ENCODE measurements around the gene SLCO6A1.

The SLCO6A1 gene

GRCh38 chr5:102539996-102540728 is 41.4 kb upstream of the SLCO6A1 start:
- TF ChIP-seq EGR1 (IDR thresholded peaks at IDR 0.05) (no peak), NFIC (IDR thresholded peaks at IDR 0.05) (no peak), YY1 (IDR thresholded peaks at IDR 0.05; ENCODE audit: low read depth) (no peak)

- no peak for TF ChIP-seq RAD21 (IDR thresholded peaks at IDR 0.05; ENCODE audit: low read depth)
- TF ChIP-seq TEAD4 (IDR thresholded peaks at IDR 0.05), result no peak
- no peak for TF ChIP-seq ZBTB7A (IDR thresholded peaks at IDR 0.05; ENCODE audit: low read depth)
- TF ChIP-seq NFIC (IDR thresholded peaks at IDR 0.05), result no peak
- TF ChIP-seq MAX (IDR thresholded peaks at IDR 0.05), result no peak
- TF ChIP-seq TAF1 (IDR thresholded peaks at IDR 0.05; ENCODE audit: low read depth), result no peak
- TF ChIP-seq EGR1 (IDR thresholded peaks at IDR 0.05), result no peak
- no peak for TF ChIP-seq YY1 (IDR thresholded peaks at IDR 0.05; ENCODE audit: low read depth)
- no peak for TF ChIP-seq EP300 (IDR thresholded peaks at IDR 0.05; ENCODE audit: borderline replicate concordance)
Measured at GRCh38 chr5:102539562-102539961, 40.8 kb upstream of the SLCO6A1 start.

- TF ChIP-seq EP300 (IDR thresholded peaks at IDR 0.05; ENCODE audit: borderline replicate concordance), result no peak
- no peak for TF ChIP-seq USF1 (IDR thresholded peaks at IDR 0.05)
- TF ChIP-seq EGR1 (IDR thresholded peaks at IDR 0.05), result no peak
- no peak for TF ChIP-seq TAF1 (IDR thresholded peaks at IDR 0.05; ENCODE audit: low read depth)
- no peak for TF ChIP-seq MAX (IDR thresholded peaks at IDR 0.05)
- no peak for TF ChIP-seq YY1 (IDR thresholded peaks at IDR 0.05; ENCODE audit: low read depth)
- no peak for TF ChIP-seq RAD21 (IDR thresholded peaks at IDR 0.05; ENCODE audit: low read depth)
- TF ChIP-seq TEAD4 (IDR thresholded peaks at IDR 0.05), result no peak
- TF ChIP-seq FOXM1 (IDR thresholded peaks at IDR 0.05; ENCODE audit: borderline replicate concordance, low read depth), result no peak
- TF ChIP-seq REST (IDR thresholded peaks at IDR 0.05; ENCODE audit: low read depth), result no peak
- TF ChIP-seq ZBTB7A (IDR thresholded peaks at IDR 0.05; ENCODE audit: low read depth), result no peak
- no peak for TF ChIP-seq TCF12 (IDR thresholded peaks at IDR 0.05; ENCODE audit: low read depth)
- no peak for TF ChIP-seq NFIC (IDR thresholded peaks at IDR 0.05)
- no peak for TF ChIP-seq CREB1 (IDR thresholded peaks at IDR 0.05; ENCODE audit: low read depth)
- no peak for TF ChIP-seq CEBPB (IDR thresholded peaks at IDR 0.05)
Measured at GRCh38 chr5:102537011-102537410, 38.2 kb upstream of the SLCO6A1 start.

GRCh38 chr5:102536323-102536928 is 37.6 kb upstream of the SLCO6A1 start:
- no peak for TF ChIP-seq CREB1 (IDR thresholded peaks at IDR 0.05; ENCODE audit: low read depth)
- peak; percentile 60 for TF ChIP-seq RAD21 (IDR thresholded peaks at IDR 0.05; ENCODE audit: low read depth)

- no peak for TF ChIP-seq EGR1 (IDR thresholded peaks at IDR 0.05)
- no peak for TF ChIP-seq RAD21 (IDR thresholded peaks at IDR 0.05; ENCODE audit: low read depth)
- TF ChIP-seq FOXM1 (IDR thresholded peaks at IDR 0.05; ENCODE audit: borderline replicate concordance, low read depth), result no peak
- no peak for TF ChIP-seq TCF12 (IDR thresholded peaks at IDR 0.05; ENCODE audit: low read depth)
- no peak for TF ChIP-seq MAX (IDR thresholded peaks at IDR 0.05)
- no peak for TF ChIP-seq TAF1 (IDR thresholded peaks at IDR 0.05; ENCODE audit: low read depth)
- no peak for TF ChIP-seq ZBTB7A (IDR thresholded peaks at IDR 0.05; ENCODE audit: low read depth)
- TF ChIP-seq YY1 (IDR thresholded peaks at IDR 0.05; ENCODE audit: low read depth), result no peak
- TF ChIP-seq EP300 (IDR thresholded peaks at IDR 0.05; ENCODE audit: borderline replicate concordance), result no peak
Measured at GRCh38 chr5:102532123-102532522, 33.3 kb upstream of the SLCO6A1 start.

GRCh38 chr5:102531506-102531905 is 32.7 kb upstream of the SLCO6A1 start:
- TF ChIP-seq CEBPB (IDR thresholded peaks at IDR 0.05), result no peak

- TF ChIP-seq MAX (IDR thresholded peaks at IDR 0.05), result no peak
- no peak for TF ChIP-seq CREB1 (IDR thresholded peaks at IDR 0.05; ENCODE audit: low read depth)
- TF ChIP-seq RAD21 (IDR thresholded peaks at IDR 0.05; ENCODE audit: low read depth), result no peak
- no peak for TF ChIP-seq FOXM1 (IDR thresholded peaks at IDR 0.05; ENCODE audit: borderline replicate concordance, low read depth)
- no peak for TF ChIP-seq NFIC (IDR thresholded peaks at IDR 0.05)
- TF ChIP-seq CEBPB (IDR thresholded peaks at IDR 0.05), result no peak
- TF ChIP-seq REST (IDR thresholded peaks at IDR 0.05; ENCODE audit: low read depth), result no peak
- TF ChIP-seq USF1 (IDR thresholded peaks at IDR 0.05), result no peak
- TF ChIP-seq TEAD4 (IDR thresholded peaks at IDR 0.05), result no peak
- TF ChIP-seq EP300 (IDR thresholded peaks at IDR 0.05; ENCODE audit: borderline replicate concordance), result no peak
- no peak for TF ChIP-seq YY1 (IDR thresholded peaks at IDR 0.05; ENCODE audit: low read depth)
- no peak for TF ChIP-seq TAF1 (IDR thresholded peaks at IDR 0.05; ENCODE audit: low read depth)
- TF ChIP-seq EGR1 (IDR thresholded peaks at IDR 0.05), result no peak
- no peak for TF ChIP-seq ZBTB7A (IDR thresholded peaks at IDR 0.05; ENCODE audit: low read depth)
- TF ChIP-seq TCF12 (IDR thresholded peaks at IDR 0.05; ENCODE audit: low read depth), result no peak
Measured at GRCh38 chr5:102529447-102529846, 30.6 kb upstream of the SLCO6A1 start.
